ENCODE results near the gene TBC1D1.

GRCh38 chr4:38157592-38157991 lies 266.7 kb downstream of the TBC1D1 start:
- TF ChIP-seq, protein P1, sequence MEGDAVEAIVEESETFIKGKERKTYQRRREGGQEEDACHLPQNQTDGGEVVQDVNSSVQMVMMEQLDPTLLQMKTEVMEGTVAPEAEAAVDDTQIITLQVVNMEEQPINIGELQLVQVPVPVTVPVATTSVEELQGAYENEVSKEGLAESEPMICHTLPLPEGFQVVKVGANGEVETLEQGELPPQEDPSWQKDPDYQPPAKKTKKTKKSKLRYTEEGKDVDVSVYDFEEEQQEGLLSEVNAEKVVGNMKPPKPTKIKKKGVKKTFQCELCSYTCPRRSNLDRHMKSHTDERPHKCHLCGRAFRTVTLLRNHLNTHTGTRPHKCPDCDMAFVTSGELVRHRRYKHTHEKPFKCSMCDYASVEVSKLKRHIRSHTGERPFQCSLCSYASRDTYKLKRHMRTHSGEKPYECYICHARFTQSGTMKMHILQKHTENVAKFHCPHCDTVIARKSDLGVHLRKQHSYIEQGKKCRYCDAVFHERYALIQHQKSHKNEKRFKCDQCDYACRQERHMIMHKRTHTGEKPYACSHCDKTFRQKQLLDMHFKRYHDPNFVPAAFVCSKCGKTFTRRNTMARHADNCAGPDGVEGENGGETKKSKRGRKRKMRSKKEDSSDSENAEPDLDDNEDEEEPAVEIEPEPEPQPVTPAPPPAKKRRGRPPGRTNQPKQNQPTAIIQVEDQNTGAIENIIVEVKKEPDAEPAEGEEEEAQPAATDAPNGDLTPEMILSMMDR (IDR thresholded peaks at IDR 0.05; ENCODE audit: low read length) = no peak
- no peak for TF ChIP-seq EZH2 (optimal IDR thresholded peaks at IDR 0.05; ENCODE audit: low read depth, low read length)

Measured in MM.1S (cell line).